HG02623 (cell line): Measurements from ENCODE around the gene LTN1.
"Not testable (repeated sequence)": the region's sequence is repeated elsewhere in the genome, so short reads cannot be mapped to it uniquely, and the experiment has no call there.

Experiments
- ATAC-seq: cut with Tn5 transposase; IDR thresholded peaks from one replicate; pipeline ENCODE4 v1.9.1; 2021; ENCODE audit warnings: moderate library complexity; ENCODE audit not compliant: unreplicated experiment

The LTN1 gene

GRCh38 chr21:28991861-28992525, 684 bp downstream of the LTN1 start:
- ATAC-seq: no peak

- not testable (repeated sequence) for ATAC-seq
Measured at GRCh38 chr21:28988146-28988545, 4.5 kb downstream of the LTN1 start.

GRCh38 chr21:28986677-28987076, 6.0 kb downstream of the LTN1 start:
- ATAC-seq: no peak

GRCh38 chr21:28982637-28983036, 10.0 kb downstream of the LTN1 start:
- ATAC-seq: no peak

- ATAC-seq: no peak
Measured at GRCh38 chr21:28979092-28979491, 13.6 kb downstream of the LTN1 start.

GRCh38 chr21:28975397-28975796, 17.3 kb downstream of the LTN1 start:
- ATAC-seq: no peak

GRCh38 chr21:28974531-28975227, 18.0 kb downstream of the LTN1 start:
- no peak for ATAC-seq

- ATAC-seq: no peak
Measured at GRCh38 chr21:28972398-28972797, 20.3 kb downstream of the LTN1 start.

- ATAC-seq: no peak
Measured at GRCh38 chr21:28971171-28971570, 21.5 kb downstream of the LTN1 start.

GRCh38 chr21:28963831-28964230, 28.8 kb downstream of the LTN1 start:
- no peak for ATAC-seq

- ATAC-seq: no peak
Measured at GRCh38 chr21:28962465-28962864, 30.2 kb downstream of the LTN1 start.

GRCh38 chr21:28961927-28962326, 30.8 kb downstream of the LTN1 start:
- ATAC-seq: no peak

GRCh38 chr21:28960245-28960644, 32.4 kb downstream of the LTN1 start:
- no peak for ATAC-seq

- ATAC-seq: no peak
Measured at GRCh38 chr21:28959367-28960099, 33.1 kb downstream of the LTN1 start.

GRCh38 chr21:28953247-28953646, 39.4 kb downstream of the LTN1 start:
- peak; percentile 87 for ATAC-seq

- ATAC-seq: no peak
Measured at GRCh38 chr21:28952686-28953085, 40.0 kb downstream of the LTN1 start.

GRCh38 chr21:28949318-28949717, 43.4 kb downstream of the LTN1 start:
- ATAC-seq: no peak

- ATAC-seq: no peak
Measured at GRCh38 chr21:28944296-28944695, 48.4 kb downstream of the LTN1 start.

GRCh38 chr21:28943631-28944030, 49.0 kb downstream of the LTN1 start:
- no peak for ATAC-seq

GRCh38 chr21:28938726-28939125, 54.0 kb downstream of the LTN1 start:
- ATAC-seq: no peak

- no peak for ATAC-seq
Measured at GRCh38 chr21:28937737-28938136, 54.9 kb downstream of the LTN1 start.

GRCh38 chr21:28936721-28937120, 56.0 kb downstream of the LTN1 start:
- ATAC-seq: no peak
